ENCODE measurements around the gene VASP.

The VASP gene

GRCh38 chr19:45506989-45507871 is at the start of gene VASP:
Gene VASP (plus strand): TSS chr19:45507479. CDS start chr19:45507772, 293 bp downstream.
- peak; percentile 77 for DNase-seq (ENCODE audit: low read depth)

- no peak for DNase-seq (ENCODE audit: low read depth)
Measured at GRCh38 chr19:45457776-45458175, 49.5 kb upstream of the VASP start.

- no peak for DNase-seq (ENCODE audit: low read depth)
Measured at GRCh38 chr19:45460807-45461347, 46.4 kb upstream of the VASP start.

GRCh38 chr19:45462174-45462573 is 45.1 kb upstream of the VASP start:
- no peak for DNase-seq (ENCODE audit: low read depth)

GRCh38 chr19:45463241-45463640 is 44.0 kb upstream of the VASP start:
- DNase-seq (ENCODE audit: low read depth) = no peak

GRCh38 chr19:45464274-45464673 is 43.0 kb upstream of the VASP start:
- DNase-seq (ENCODE audit: low read depth) = no peak

GRCh38 chr19:45464852-45465441 is 42.3 kb upstream of the VASP start:
- no peak for DNase-seq (ENCODE audit: low read depth)

GRCh38 chr19:45467115-45467455 is 40.2 kb upstream of the VASP start:
- no peak for DNase-seq (ENCODE audit: low read depth)

- DNase-seq (ENCODE audit: low read depth) = peak; percentile 91
Measured at GRCh38 chr19:45467456-45468158, 39.7 kb upstream of the VASP start, which contains the start of gene FOSB. Gene FOSB (plus strand): TSS chr19:45467996. CDS start chr19:45468587, 591 bp downstream.

GRCh38 chr19:45468159-45468651 is 39.1 kb upstream of the VASP start:
- DNase-seq (ENCODE audit: low read depth) = no peak

GRCh38 chr19:45468803-45469131 is 38.5 kb upstream of the VASP start:
- no peak for DNase-seq (ENCODE audit: low read depth)

GRCh38 chr19:45469132-45469944 is 37.9 kb upstream of the VASP start:
- DNase-seq (ENCODE audit: low read depth) = peak; percentile 89

GRCh38 chr19:45469945-45470761 is 37.1 kb upstream of the VASP start:
- no peak for DNase-seq (ENCODE audit: low read depth)

- DNase-seq (ENCODE audit: low read depth) = no peak
Measured at GRCh38 chr19:45470762-45471081, 36.6 kb upstream of the VASP start.

- DNase-seq (ENCODE audit: low read depth) = no peak
Measured at GRCh38 chr19:45471111-45471930, 36.0 kb upstream of the VASP start.

- DNase-seq (ENCODE audit: low read depth) = no peak
Measured at GRCh38 chr19:45471931-45472562, 35.2 kb upstream of the VASP start.

- no peak for DNase-seq (ENCODE audit: low read depth)
Measured at GRCh38 chr19:45472563-45473366, 34.5 kb upstream of the VASP start.

GRCh38 chr19:45473367-45473681 is 34.0 kb upstream of the VASP start:
- no peak for DNase-seq (ENCODE audit: low read depth)
